HG02943 (cell line): ENCODE measurements around the gene RPS6KL1.

Experiments
- ATAC-seq: cut with Tn5 transposase; IDR thresholded peaks from one replicate; pipeline ENCODE4 v1.9.1; 2021; ENCODE audit warnings: mild to moderate bottlenecking, low read depth, moderate library complexity; ENCODE audit not compliant: unreplicated experiment

RPS6KL1 gene

DNA sequence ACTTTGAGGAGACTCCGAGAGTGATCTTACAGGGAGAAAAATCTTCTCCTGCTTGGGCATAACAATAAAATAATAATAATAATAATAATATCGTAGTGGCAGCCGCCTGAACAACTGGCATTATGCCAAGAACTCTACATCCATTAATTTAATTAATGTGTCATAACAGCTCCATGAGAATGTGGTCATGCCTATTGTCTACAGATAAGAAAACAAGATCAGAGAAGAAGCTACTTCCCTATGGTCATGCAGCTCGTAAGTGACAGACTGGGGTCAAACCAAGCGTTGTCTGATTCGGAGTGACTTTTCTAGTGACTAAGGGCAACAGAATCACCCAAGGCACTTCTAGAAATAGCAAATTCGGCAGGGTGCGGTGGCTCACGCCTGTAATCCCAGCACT, 58.9 kb downstream of the RPS6KL1 start:
- ATAC-seq = no peak

GRCh38 chr14:74863274-74863673, 59.8 kb downstream of the RPS6KL1 start:
- no peak for ATAC-seq

DNA sequence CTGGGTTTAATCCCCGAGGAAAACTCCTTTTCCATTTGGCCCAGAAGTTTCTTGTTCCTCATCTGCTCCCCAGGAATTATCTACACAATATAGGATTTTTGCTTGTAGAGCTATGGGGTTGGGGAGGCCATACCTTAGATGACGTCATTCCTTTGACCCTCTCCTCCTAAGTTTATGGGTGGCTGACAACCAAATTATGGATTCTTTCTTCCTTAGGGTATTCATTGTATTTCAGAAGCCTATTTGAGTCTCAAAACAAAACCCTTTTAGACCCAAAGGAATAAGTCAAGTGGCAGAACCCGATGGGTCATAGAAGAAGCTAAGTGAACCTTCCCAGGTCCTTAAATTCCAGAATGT, 61.3 kb downstream of the RPS6KL1 start:
- no peak for ATAC-seq

DNA sequence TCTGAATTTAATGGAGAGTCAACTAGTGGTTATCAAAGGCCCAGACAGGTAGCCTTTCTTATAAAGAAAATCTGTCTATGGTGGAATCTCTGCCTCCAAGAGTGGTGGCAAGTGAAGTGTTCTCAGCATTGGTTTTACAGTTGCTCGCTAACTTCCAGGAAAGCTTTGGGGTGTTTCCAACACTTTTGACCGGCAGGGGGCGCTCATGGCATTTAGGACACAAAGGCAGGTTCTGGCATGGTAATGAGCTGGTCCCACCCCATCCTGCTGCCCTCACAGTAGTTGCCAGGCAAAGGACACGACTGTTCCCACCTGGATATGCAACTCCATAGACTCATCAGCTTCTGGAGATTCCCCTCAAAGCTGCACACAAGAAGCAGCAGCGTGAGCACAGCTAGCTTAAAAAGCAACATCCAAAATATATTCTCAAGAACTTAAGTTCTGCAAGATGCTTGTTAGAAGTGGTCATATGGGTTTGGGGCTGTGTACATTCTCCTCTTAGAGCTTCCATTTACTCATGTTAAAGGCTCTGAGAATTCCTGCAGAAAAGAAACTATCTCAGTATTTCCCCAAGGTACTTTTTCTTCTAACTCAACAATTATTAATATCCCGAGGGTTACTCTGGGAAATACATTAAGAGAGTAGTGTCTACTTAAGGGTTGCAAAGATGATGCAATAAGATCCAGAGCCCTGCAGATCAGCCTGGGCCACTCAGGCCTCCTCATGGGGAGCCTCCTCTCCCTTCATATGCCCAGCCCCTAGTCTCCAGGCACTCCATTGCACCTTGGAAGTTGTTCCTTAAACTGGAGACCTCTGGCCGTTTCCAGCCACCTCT, 61.9 kb downstream of the RPS6KL1 start:
- ATAC-seq = no peak

DNA sequence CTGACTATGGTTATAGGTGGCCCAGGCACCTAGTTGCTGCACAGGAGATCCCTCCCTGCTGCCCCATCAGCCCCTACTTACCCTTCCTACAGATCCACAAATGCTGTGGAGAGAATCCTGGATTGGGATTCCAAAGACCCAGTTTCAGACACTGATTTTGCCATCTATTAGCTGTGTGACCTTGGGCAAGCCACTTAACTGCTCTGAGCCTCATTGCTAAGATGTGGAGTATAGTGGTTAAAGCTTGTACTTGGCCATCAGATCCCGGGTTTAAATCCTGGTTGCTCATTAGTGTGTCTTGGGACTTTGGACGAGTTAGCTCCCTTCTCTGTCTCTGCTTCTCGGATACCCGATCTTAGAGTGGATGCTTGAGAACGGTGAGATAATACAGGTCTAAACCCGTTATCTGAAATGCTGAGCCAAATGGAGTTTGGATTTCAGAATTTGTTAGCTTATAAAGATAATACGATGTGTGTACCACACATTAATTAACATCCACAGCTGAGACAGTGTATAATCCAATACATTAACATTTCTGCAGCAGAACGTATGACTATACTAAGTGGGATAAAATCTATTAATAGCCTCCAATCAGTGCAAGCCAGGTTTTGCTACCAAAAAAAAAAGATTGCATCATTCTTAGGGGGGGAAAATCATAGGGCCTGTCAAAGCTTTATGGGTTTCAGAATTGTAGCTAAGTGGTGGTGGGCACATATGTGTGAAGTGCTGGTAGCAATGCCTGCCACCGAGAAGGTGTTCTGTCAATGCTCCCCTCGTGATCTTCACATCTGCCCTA, 63.1 kb downstream of the RPS6KL1 start:
- ATAC-seq = no peak

DNA sequence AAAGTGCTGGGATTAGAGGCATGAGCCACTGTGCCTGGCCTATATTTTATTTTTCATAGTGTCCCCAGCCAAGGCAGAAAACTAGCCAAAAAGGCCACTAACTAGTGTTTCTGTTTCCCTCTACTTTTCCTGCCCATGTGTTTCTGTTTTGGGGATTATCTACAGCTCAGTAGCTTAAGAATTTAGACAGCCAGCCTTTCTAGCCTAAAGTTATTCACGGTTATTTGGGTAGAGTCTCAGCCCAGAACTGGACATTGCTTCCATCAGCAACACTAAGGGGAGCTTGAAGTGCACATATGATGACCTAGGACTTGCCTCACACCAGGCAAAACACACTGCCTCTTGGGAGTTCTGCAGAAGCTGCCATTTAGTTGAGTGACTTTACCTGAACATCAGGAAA, 65.0 kb downstream of the RPS6KL1 start:
- ATAC-seq = no peak

DNA sequence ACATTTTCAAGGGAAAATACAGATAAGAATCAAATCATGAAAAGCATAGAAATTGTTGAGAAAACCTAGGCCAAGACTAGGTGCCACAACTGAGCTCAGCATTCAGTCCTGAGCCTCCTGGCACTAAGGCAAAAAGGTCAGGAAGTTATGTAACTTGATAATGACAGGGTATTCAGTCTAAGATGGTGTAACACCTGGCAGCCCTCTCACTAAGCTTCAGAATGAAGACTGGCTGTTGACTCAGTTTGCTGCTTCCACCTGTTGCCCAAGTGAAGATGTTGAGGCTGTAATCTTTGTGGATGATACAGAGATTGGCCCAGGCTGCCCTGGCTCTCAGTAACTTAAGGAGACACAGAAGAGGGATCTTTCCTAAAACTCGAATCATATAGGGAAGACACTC, 66.7 kb downstream of the RPS6KL1 start:
- ATAC-seq = no peak

GRCh38 chr14:74855945-74856344, 67.1 kb downstream of the RPS6KL1 start:
- ATAC-seq = no peak

DNA sequence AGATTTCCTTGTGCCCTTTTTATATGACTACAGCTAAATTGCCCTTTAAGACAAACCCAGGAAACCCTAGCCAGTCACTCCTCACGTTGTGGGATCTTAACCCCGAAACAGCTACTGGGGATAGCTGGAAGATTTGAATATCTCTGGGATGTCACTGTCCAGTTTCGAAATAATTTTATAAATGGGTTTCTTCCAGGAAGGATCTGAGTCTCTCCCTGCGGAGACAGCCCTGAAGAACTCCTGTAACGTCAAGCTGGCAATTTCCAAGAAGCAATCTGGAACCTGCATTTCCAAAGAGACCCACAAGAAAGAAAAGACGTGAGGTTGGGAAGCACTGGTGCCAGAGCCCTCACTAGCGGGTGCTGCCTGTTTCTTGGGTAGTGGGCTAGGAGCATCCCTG, 68.0 kb downstream of the RPS6KL1 start:
- no peak for ATAC-seq
